Astrocyte of the spinal cord (primary cell): ENCODE measurements around the gene SCN1A.

Source experiments
- DNase-seq: peaks from one replicate; pipeline ENCODE4 v3.0.0; 2011; ENCODE audit warnings: low read depth, low spot score
- H3K4me3 ChIP-seq: 2 replicates; pipeline ENCODE4 v1.5.1; 2011; ENCODE audit warnings: low read depth, mild to moderate bottlenecking, low read length, moderate library complexity
- in situ Hi-C: cut with HindIII; loops from 2 replicates; pipeline ENCODE4 v1.10.0; 2017; ENCODE audit warnings: low sequenced_read_pairs
- TF ChIP-seq, protein P1 (sequence below): IDR thresholded peaks from 2 replicates; pipeline ENCODE4 v1.5.1; 2012; ENCODE audit warnings: low read depth, mild to moderate bottlenecking, low read length, inconsistent platforms

Gene SCN1A

DNA sequence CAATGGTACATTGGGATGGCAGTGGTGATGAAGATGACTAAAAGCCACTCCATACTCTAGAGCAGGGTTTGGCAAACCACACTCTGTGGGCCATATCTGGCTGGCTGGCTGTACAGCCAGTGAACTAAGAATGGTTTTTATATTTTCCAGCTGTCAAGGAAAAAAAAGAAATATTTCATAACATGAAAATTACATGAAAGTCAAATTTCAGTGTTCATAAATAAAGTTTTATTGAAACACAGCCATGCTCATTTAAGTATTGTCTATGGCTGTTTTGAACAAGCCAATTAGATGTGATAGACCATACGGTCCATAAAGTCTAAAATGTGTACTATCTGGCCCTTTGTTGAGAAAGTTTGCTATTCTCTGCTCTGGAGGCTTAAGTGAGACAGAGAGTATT, 175.7 kb downstream of the SCN1A start:
- no peak for DNase-seq
- no peak overlapping the region for H3K4me3 ChIP-seq
- in situ Hi-C loops: no loop called here
- TF ChIP-seq, protein P1, sequence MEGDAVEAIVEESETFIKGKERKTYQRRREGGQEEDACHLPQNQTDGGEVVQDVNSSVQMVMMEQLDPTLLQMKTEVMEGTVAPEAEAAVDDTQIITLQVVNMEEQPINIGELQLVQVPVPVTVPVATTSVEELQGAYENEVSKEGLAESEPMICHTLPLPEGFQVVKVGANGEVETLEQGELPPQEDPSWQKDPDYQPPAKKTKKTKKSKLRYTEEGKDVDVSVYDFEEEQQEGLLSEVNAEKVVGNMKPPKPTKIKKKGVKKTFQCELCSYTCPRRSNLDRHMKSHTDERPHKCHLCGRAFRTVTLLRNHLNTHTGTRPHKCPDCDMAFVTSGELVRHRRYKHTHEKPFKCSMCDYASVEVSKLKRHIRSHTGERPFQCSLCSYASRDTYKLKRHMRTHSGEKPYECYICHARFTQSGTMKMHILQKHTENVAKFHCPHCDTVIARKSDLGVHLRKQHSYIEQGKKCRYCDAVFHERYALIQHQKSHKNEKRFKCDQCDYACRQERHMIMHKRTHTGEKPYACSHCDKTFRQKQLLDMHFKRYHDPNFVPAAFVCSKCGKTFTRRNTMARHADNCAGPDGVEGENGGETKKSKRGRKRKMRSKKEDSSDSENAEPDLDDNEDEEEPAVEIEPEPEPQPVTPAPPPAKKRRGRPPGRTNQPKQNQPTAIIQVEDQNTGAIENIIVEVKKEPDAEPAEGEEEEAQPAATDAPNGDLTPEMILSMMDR: no peak

DNA sequence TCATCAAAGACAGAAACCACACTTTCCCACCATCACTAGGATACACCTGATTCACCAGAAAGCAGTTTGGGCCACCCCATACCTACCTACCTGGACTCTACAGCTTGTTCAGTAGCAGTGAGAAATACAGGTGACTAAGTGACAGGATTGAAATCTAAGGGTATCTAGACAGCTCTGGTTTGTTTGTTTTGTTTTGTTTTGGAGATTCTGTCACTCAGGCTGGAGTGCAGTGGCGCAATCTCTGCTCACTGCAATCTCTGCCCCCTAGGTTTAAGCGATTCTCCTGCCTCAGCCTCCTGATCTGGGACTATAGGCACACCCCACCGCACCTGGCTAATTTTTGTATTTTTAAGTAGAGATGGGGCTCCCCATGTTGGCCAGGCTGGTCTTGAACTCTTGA, 177.4 kb downstream of the SCN1A start:
- no peak for DNase-seq
- TF ChIP-seq, protein P1: no peak
- in situ Hi-C loops: no loop called here
- no peak overlapping the region for H3K4me3 ChIP-seq

DNA sequence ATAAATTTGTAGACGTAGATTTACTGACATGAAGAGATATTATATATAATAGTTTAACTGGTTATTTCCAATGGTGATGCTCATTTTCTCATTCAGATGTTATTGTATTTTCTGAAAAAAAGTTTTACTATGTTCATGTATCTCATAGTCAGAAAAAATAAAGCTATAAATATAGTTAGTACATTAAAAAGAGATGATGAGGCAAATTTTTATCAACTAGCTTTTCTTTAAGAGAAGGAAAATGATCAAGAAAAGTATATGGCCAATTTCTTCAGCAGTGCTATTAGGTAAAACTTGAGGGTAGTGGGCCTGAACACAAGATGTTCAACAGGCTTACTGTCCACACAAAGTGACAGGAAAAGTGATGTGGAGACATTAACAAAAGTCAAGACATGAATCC, 186.0 kb downstream of the SCN1A start:
- H3K4me3 ChIP-seq: no peak overlapping the region
- DNase-seq: no peak
- TF ChIP-seq, protein P1: no peak
- in situ Hi-C loops: no loop called here

DNA sequence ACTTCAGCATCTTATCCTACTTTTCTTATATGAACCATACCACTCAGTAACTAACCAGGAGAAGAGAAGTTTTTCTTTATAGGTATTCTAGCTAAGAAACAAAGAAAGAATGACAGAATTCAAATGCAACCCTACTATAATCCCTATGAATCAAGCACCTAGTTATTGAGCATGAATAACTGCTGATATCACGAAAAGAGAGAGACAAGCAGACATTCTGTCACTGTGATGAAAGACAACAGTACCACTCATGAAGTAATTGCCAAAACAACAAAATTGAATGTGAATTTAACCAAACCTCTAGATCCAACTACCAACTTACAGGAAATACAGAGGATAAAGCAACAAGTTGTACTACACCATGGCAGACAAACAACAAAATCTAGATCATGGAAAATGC, 189.6 kb downstream of the SCN1A start:
- in situ Hi-C loops: no loop called here
- DNase-seq: no peak
- TF ChIP-seq, protein P1: no peak
- no peak overlapping the region for H3K4me3 ChIP-seq
